Measurements from ENCODE around the gene DOK4.
"Not testable (repeated sequence)": the region's sequence is repeated elsewhere in the genome, so short reads cannot be mapped to it uniquely, and the experiment has no call there.

DOK4 gene

GRCh38 chr16:57504491-57504890, 18.2 kb upstream of the DOK4 start:
- peak in 3 of 10 donors; percentile 37 to 60 (median 43) for DNase-seq
- intact Hi-C loops (cut with DNase I), result no loop called here

GRCh38 chr16:57504001-57504400, 17.7 kb upstream of the DOK4 start:
- DNase-seq, result peak in 2 of 10 donors; percentile 42 to 45
- intact Hi-C loops (cut with DNase I), result no loop called here

- intact Hi-C loops (cut with DNase I), result no loop called here
- peak in 3 of 10 donors; percentile 77 to 87 (median 86) for DNase-seq
Measured at GRCh38 chr16:57503366-57503765, 17.1 kb upstream of the DOK4 start.

GRCh38 chr16:57502048-57502775, 15.9 kb upstream of the DOK4 start:
- DNase-seq, result peak in 3 of 10 donors; percentile 2 to 39 (median 29)
- intact Hi-C loops (cut with DNase I), result no loop called here

GRCh38 chr16:57501492-57501891, 15.2 kb upstream of the DOK4 start:
- peak in 3 of 10 donors; percentile 18 to 47 (median 33) for DNase-seq
- intact Hi-C loops (cut with DNase I), result no loop called here

- peak in 4 of 10 donors; percentile 19 to 72 (median 50) for DNase-seq
- intact Hi-C loops (cut with DNase I), result no loop called here
Measured at GRCh38 chr16:57500578-57501111, 14.4 kb upstream of the DOK4 start.

- peak in 3 of 10 donors; percentile 33 to 66 (median 44) for DNase-seq
- intact Hi-C loops (cut with DNase I), result not testable (repeated sequence)
Measured at GRCh38 chr16:57499941-57500340, 13.6 kb upstream of the DOK4 start.

- DNase-seq, result peak in 3 of 10 donors; percentile 3 to 51 (median 30)
- intact Hi-C loops (cut with DNase I), result no loop called here
Measured at GRCh38 chr16:57498031-57498430, 11.7 kb upstream of the DOK4 start.

GRCh38 chr16:57497121-57497520, 10.8 kb upstream of the DOK4 start:
- intact Hi-C loops (cut with DNase I), result no loop called here
- DNase-seq, result peak in 3 of 10 donors; percentile 8 to 56 (median 44)

- DNase-seq, result no peak
- intact Hi-C loops (cut with DNase I), result no loop called here
Measured at GRCh38 chr16:57493767-57494166, 7.5 kb upstream of the DOK4 start.

GRCh38 chr16:57489229-57489628, 2.9 kb upstream of the DOK4 start:
- peak in 2 of 10 donors; percentile 31 to 38 for DNase-seq
- intact Hi-C loops (cut with DNase I), result no loop called here

GRCh38 chr16:57486858-57487834, 853 bp upstream of the DOK4 start:
- intact Hi-C loops (cut with DNase I), result no loop called here
- peak in 2 of 10 donors; percentile 46 to 73 for DNase-seq

GRCh38 chr16:57485091-57485915, 990 bp downstream of the DOK4 start:
- peak in 1 of 10 donors; percentile 83 for DNase-seq
- intact Hi-C loops (cut with DNase I), result no loop called here

GRCh38 chr16:57484515-57485005, 1.7 kb downstream of the DOK4 start:
- DNase-seq, result peak in 1 of 10 donors; percentile 17
- intact Hi-C loops (cut with DNase I), result no loop called here

GRCh38 chr16:57483725-57484514, 2.4 kb downstream of the DOK4 start:
- peak in 2 of 10 donors; percentile 27 to 82 for DNase-seq
- intact Hi-C loops (cut with DNase I), result no loop called here

GRCh38 chr16:57482845-57483545, 3.3 kb downstream of the DOK4 start:
- intact Hi-C loops (cut with DNase I), result no loop called here
- peak in 1 of 10 donors; percentile 49 for DNase-seq

- intact Hi-C loops (cut with DNase I), result no loop called here
- DNase-seq, result no peak
Measured at GRCh38 chr16:57481421-57481820, 4.9 kb downstream of the DOK4 start.

- intact Hi-C loops (cut with DNase I), result no loop called here
- DNase-seq, result peak in 1 of 10 donors; percentile 74
Measured at GRCh38 chr16:57480754-57481230, 5.5 kb downstream of the DOK4 start.

All from posterior cingulate gyrus (tissue), 11 donors.